SK-N-SH treated with all-trans-retinoic acid at 6 μM for 48 hours (cell line): ENCODE measurements around the gene PIAS1.

Experiments
- GLIS3 ChIP-seq: fragments of 250-450 bp; sonication (Bioruptor Pico); IDR thresholded peaks from 2 replicates; pipeline ENCODE4 v1.5.0; 2020; ENCODE audit warnings: mild to moderate bottlenecking, moderate library complexity
- ISL1 ChIP-seq: fragments of 250-450 bp; sonication (Bioruptor Pico); IDR thresholded peaks from 2 replicates; pipeline ENCODE4 v2.1.2; 2022; ENCODE audit warnings: mild to moderate bottlenecking, moderate library complexity
- ZFP30 ChIP-seq: fragments of 450-650 bp; formaldehyde crosslinking; IDR thresholded peaks from 2 replicates; pipeline ENCODE4 v1.5.0; 2022; ENCODE audit warnings: mild to moderate bottlenecking, moderate library complexity

GRCh38 chr15:68091743-68092142 is 37.6 kb downstream of the PIAS1 start:
- no peak for TF ChIP-seq ZFP30 (CRISPR knock-in tag)
- TF ChIP-seq ISL1 (CRISPR knock-in tag): no peak
- no peak for TF ChIP-seq GLIS3
